ENCODE measurements around the gene ELMO2. TPM values are rescaled to one million over a fixed set of nuclear protein-coding genes. Genes with fewer than 3 reads are reported as not detected.

The ELMO2 gene
- total RNA-seq = 10 to 100 TPM; 80.3 to 85.5 TPM

- peak within 1 kb of the TSS; percentile 89 for H3K27ac Mint-ChIP-seq
- H3K4me3 Mint-ChIP-seq = peak within 1 kb of the TSS; percentile 96
- peaks cover 14% of the 10 kb centered on the region for H3K36me3 Mint-ChIP-seq
- CTCF ChIA-PET = interaction anchor here (0.7 to 2.9 kb wide), 11 partner anchors 9 to 435 kb away, joined by 3 to 16 read pairs (median 4); no protein-coding TSS in a partner anchor
- H3K9me3 Mint-ChIP-seq (ENCODE audit: low read depth) = no peaks in the 10 kb centered on the region
- no peaks in the 10 kb centered on the region for H3K27me3 Mint-ChIP-seq
- peak; percentile 98 for DNase-seq
- peak; percentile 90 for ATAC-seq
- H3K4me1 Mint-ChIP-seq = peaks cover 69% of the 10 kb centered on the region
Observed at GRCh38 chr20:46406200-46406985, at the start of gene ELMO2. ELMO2 (minus strand) TSS chr20:46406615; CDS start chr20:46394482, 12,133 bp downstream.

GRCh38 chr20:46455729-46456128, 49.3 kb upstream of the ELMO2 start:
- Mint-ChIP-seq H3K27ac (no peak overlapping the region), H3K36me3 (peaks cover 9% of the 10 kb centered on the region), H3K4me3 (no peak overlapping the region), H3K4me1 (no peaks in the 10 kb centered on the region), H3K27me3 (peaks cover 30% of the 10 kb centered on the region), H3K9me3 (ENCODE audit: low read depth) (peaks cover 20% of the 10 kb centered on the region)
- DNase-seq (no peak), ATAC-seq (no peak)
- CTCF ChIA-PET = no interaction called here

GRCh38 chr20:46446851-46447250, 40.4 kb upstream of the ELMO2 start:
- Mint-ChIP-seq H3K27ac (no peak overlapping the region), H3K9me3 (ENCODE audit: low read depth) (no peaks in the 10 kb centered on the region), H3K4me1 (no peaks in the 10 kb centered on the region), H3K4me3 (no peak overlapping the region), H3K36me3 (no peaks in the 10 kb centered on the region), H3K27me3 (peaks cover 58% of the 10 kb centered on the region)
- DNase-seq (no peak), ATAC-seq (no peak)
- CTCF ChIA-PET = interaction anchor here (1.8 kb wide), 1 partner anchor 9 kb away, joined by 5 read pairs; no protein-coding TSS in a partner anchor

GRCh38 chr20:46439837-46440236, 33.4 kb upstream of the ELMO2 start:
- Mint-ChIP-seq H3K4me1 (no peaks in the 10 kb centered on the region), H3K9me3 (ENCODE audit: low read depth) (no peaks in the 10 kb centered on the region), H3K36me3 (no peaks in the 10 kb centered on the region), H3K27me3 (peaks cover 42% of the 10 kb centered on the region), H3K27ac (no peak overlapping the region), H3K4me3 (no peak overlapping the region)
- CTCF ChIA-PET = interaction anchor here (1.0 kb wide), 1 partner anchor 133 kb away, joined by 3 read pairs; no protein-coding TSS in a partner anchor
- no peak for DNase-seq
- no peak for ATAC-seq

- DNase-seq (no peak), ATAC-seq (no peak)
Observed at GRCh38 chr20:46438156-46438750, 31.8 kb upstream of the ELMO2 start.

GRCh38 chr20:46435146-46435545, 28.7 kb upstream of the ELMO2 start:
- Mint-ChIP-seq H3K27ac (no peak overlapping the region), H3K9me3 (ENCODE audit: low read depth) (no peaks in the 10 kb centered on the region), H3K4me1 (no peaks in the 10 kb centered on the region), H3K27me3 (peaks cover 17% of the 10 kb centered on the region), H3K4me3 (no peak overlapping the region), H3K36me3 (no peaks in the 10 kb centered on the region)
- CTCF ChIA-PET = interaction anchor here (0.7 kb wide), 1 partner anchor 9 kb away, joined by 3 read pairs; no protein-coding TSS in a partner anchor
- no peak for ATAC-seq
- no peak for DNase-seq

More at GRCh38 chr20:46438156-46438750, 31.8 kb upstream of the ELMO2 start:
- Mint-ChIP-seq H3K4me3 (no peak overlapping the region), H3K27me3 (peaks cover 29% of the 10 kb centered on the region), H3K9me3 (ENCODE audit: low read depth) (no peaks in the 10 kb centered on the region), H3K4me1 (no peaks in the 10 kb centered on the region), H3K27ac (no peak overlapping the region), H3K36me3 (no peaks in the 10 kb centered on the region)
- CTCF ChIA-PET = interaction anchor here (0.8 to 1.4 kb wide), 8 partner anchors 9 to 416 kb away, joined by 3 to 11 read pairs (median 3); no protein-coding TSS in a partner anchor

- Mint-ChIP-seq H3K27me3 (peaks cover 21% of the 10 kb centered on the region), H3K4me3 (no peak overlapping the region), H3K9me3 (ENCODE audit: low read depth) (no peaks in the 10 kb centered on the region), H3K27ac (no peak overlapping the region), H3K36me3 (no peaks in the 10 kb centered on the region), H3K4me1 (no peaks in the 10 kb centered on the region)
- CTCF ChIA-PET = interaction anchor here (0.7 kb wide), 1 partner anchor 9 kb away, joined by 3 read pairs; no protein-coding TSS in a partner anchor
- DNase-seq (no peak), ATAC-seq (no peak)
Observed at GRCh38 chr20:46434597-46434996, 28.2 kb upstream of the ELMO2 start.

GRCh38 chr20:46433051-46433450, 26.6 kb upstream of the ELMO2 start:
- H3K27ac Mint-ChIP-seq = no peak overlapping the region
- ATAC-seq (no peak), DNase-seq (no peak)
- H3K4me3 Mint-ChIP-seq = no peak overlapping the region
- H3K9me3 Mint-ChIP-seq (ENCODE audit: low read depth) = no peaks in the 10 kb centered on the region
- peaks cover 31% of the 10 kb centered on the region for H3K27me3 Mint-ChIP-seq
- H3K4me1 Mint-ChIP-seq = no peaks in the 10 kb centered on the region
- H3K36me3 Mint-ChIP-seq = no peaks in the 10 kb centered on the region
- CTCF ChIA-PET = no interaction called here

GRCh38 chr20:46430921-46431712, 24.7 kb upstream of the ELMO2 start:
- no peaks in the 10 kb centered on the region for H3K4me1 Mint-ChIP-seq
- ATAC-seq (no peak), DNase-seq (no peak)
- H3K36me3 Mint-ChIP-seq = no peaks in the 10 kb centered on the region
- no peaks in the 10 kb centered on the region for H3K9me3 Mint-ChIP-seq (ENCODE audit: low read depth)
- peaks cover 47% of the 10 kb centered on the region for H3K27me3 Mint-ChIP-seq
- H3K27ac Mint-ChIP-seq = no peak overlapping the region
- H3K4me3 Mint-ChIP-seq = no peak overlapping the region
- CTCF ChIA-PET = no interaction called here

- ATAC-seq = no peak
- no peak for DNase-seq
- Mint-ChIP-seq H3K4me1 (no peaks in the 10 kb centered on the region), H3K27me3 (peaks cover 69% of the 10 kb centered on the region), H3K27ac (no peak overlapping the region), H3K36me3 (no peaks in the 10 kb centered on the region), H3K4me3 (no peak overlapping the region), H3K9me3 (ENCODE audit: low read depth) (no peaks in the 10 kb centered on the region)
- CTCF ChIA-PET = interaction anchor here (1.6 kb wide), 1 partner anchor 121 kb away, joined by 5 read pairs; no protein-coding TSS in a partner anchor
Observed at GRCh38 chr20:46427384-46427783, 21.0 kb upstream of the ELMO2 start.

- no peak overlapping the region for H3K27ac Mint-ChIP-seq
- DNase-seq (no peak), ATAC-seq (no peak)
- no peaks in the 10 kb centered on the region for H3K36me3 Mint-ChIP-seq
- CTCF ChIA-PET = no interaction called here
- H3K4me3 Mint-ChIP-seq = no peak overlapping the region
- peaks cover 62% of the 10 kb centered on the region for H3K27me3 Mint-ChIP-seq
- no peaks in the 10 kb centered on the region for H3K9me3 Mint-ChIP-seq (ENCODE audit: low read depth)
- H3K4me1 Mint-ChIP-seq = no peaks in the 10 kb centered on the region
Observed at GRCh38 chr20:46423882-46424482, 17.6 kb upstream of the ELMO2 start.

- CTCF ChIA-PET = interaction anchor here (0.9 kb wide), 1 partner anchor 258 kb away, joined by 3 read pairs; no protein-coding TSS in a partner anchor
- H3K4me1 Mint-ChIP-seq = no peaks in the 10 kb centered on the region
- no peak for ATAC-seq
- H3K4me3 Mint-ChIP-seq = no peak overlapping the region
- H3K27me3 Mint-ChIP-seq = peaks cover 67% of the 10 kb centered on the region
- H3K36me3 Mint-ChIP-seq = no peaks in the 10 kb centered on the region
- no peak overlapping the region for H3K27ac Mint-ChIP-seq
- DNase-seq = no peak
- H3K9me3 Mint-ChIP-seq (ENCODE audit: low read depth) = no peaks in the 10 kb centered on the region
Observed at GRCh38 chr20:46423342-46423741, 16.9 kb upstream of the ELMO2 start.

GRCh38 chr20:46420878-46421277, 14.5 kb upstream of the ELMO2 start:
- no peak for ATAC-seq
- H3K27me3 Mint-ChIP-seq = peaks cover 54% of the 10 kb centered on the region
- CTCF ChIA-PET = interaction anchor here (0.9 to 1.0 kb wide), 2 partner anchors 114 to 141 kb away, joined by 3 read pairs; no protein-coding TSS in a partner anchor
- H3K27ac Mint-ChIP-seq = no peak overlapping the region
- no peak for DNase-seq
- no peak overlapping the region for H3K4me3 Mint-ChIP-seq
- no peaks in the 10 kb centered on the region for H3K9me3 Mint-ChIP-seq (ENCODE audit: low read depth)
- no peaks in the 10 kb centered on the region for H3K4me1 Mint-ChIP-seq
- H3K36me3 Mint-ChIP-seq = no peaks in the 10 kb centered on the region

All from activated CD8-positive, alpha-beta memory T cell treated with anti-CD3 and anti-CD28 coated beads, Interleukin-2, amount 10 ng/mL, durations not matched to agents 7 days and 5 days (primary cell).